IMR-90 (cell line): ENCODE results near the gene ATG12. TPM values are rescaled to one million over a fixed set of nuclear protein-coding genes. Genes with fewer than 3 reads are reported as not detected.
A peak's percentile ranks its signal among the peaks of the same experiment; 100 is the strongest.

Experiments
- ATAC-seq: fragments of 200-7000 bp; cut with Tn5 transposase; 2 replicates; pipeline ENCODE4 v1.9.1; 2020; ENCODE audit warnings: low read depth, mild to moderate bottlenecking, moderate library complexity
- Bru-seq: library from RNA; stranded (reverse); fragments of 400-500 nt; gene quantifications from one replicate; lab custom pipeline; 2021; lab: Mats Ljungman, UMichigan
- BruChase-seq, 2 experiments: library from RNA; stranded (reverse); fragments of 400-500 nt; gene quantifications; one replicate each; lab custom pipeline; 2021; lab: Mats Ljungman, UMichigan
- BruUV-seq: library from RNA; stranded (reverse); fragments of 400-500 nt; replicated peaks from 2 replicates; lab custom pipeline; 2021; lab: Mats Ljungman, UMichigan
- CTCF ChIA-PET: fragments of 300-600 bp; formaldehyde crosslinking; extraction: SDS; loops from one replicate; lab custom pipeline; 2021; ENCODE audit warnings: antibody characterized with exemption; lab: Yijun Ruan, JAX
- POLR2A ChIA-PET: fragments of 300-600 bp; sonication (Branson Sonifier 250); formaldehyde crosslinking; loops from one replicate; lab custom pipeline; 2022; ENCODE audit warnings: antibody characterized with exemption; ENCODE audit not compliant: unreplicated experiment; lab: Charles Lee
- DNase-seq: peaks from one replicate; pipeline ENCODE4 v3.0.0; 2013
- H2AFZ ChIP-seq: replicated peaks from 2 replicates; pipeline ENCODE3; 2013; ENCODE audit warnings: low read length, mild to moderate bottlenecking; ENCODE audit not compliant: poor library complexity
- H2AK5ac ChIP-seq: 2 replicates; pipeline ENCODE4 v1.6.1; 2013; ENCODE audit warnings: low read depth, low read length, inconsistent platforms
- H2AK9ac ChIP-seq: replicated peaks from 2 replicates; pipeline ENCODE3; 2013; ENCODE audit warnings: mild to moderate bottlenecking, low read depth, low read length, moderate library complexity; ENCODE audit not compliant: poor library complexity
- H2BK120ac ChIP-seq: 2 replicates; pipeline ENCODE4 v1.6.1; 2013; ENCODE audit warnings: low read depth, low read length, inconsistent platforms
- H2BK15ac ChIP-seq: 3 replicates; pipeline ENCODE4 v1.6.1; 2013; ENCODE audit warnings: low read depth, low read length, inconsistent platforms
- H2BK20ac ChIP-seq: 2 replicates; pipeline ENCODE4 v1.6.1; 2013; ENCODE audit warnings: low read depth, mild to moderate bottlenecking, inconsistent platforms, low read length, moderate library complexity
- H2BK5ac ChIP-seq: 2 replicates; pipeline ENCODE4 v1.6.1; 2013; ENCODE audit warnings: mild to moderate bottlenecking, low read depth, low read length, inconsistent platforms; ENCODE audit not compliant: poor library complexity, severe bottlenecking
- H3K14ac ChIP-seq: replicated peaks from 2 replicates; pipeline ENCODE4 v1.6.1; 2013; ENCODE audit warnings: low read depth, low read length, inconsistent platforms
- H3K18ac ChIP-seq: 2 replicates; pipeline ENCODE4 v1.6.1; 2013; ENCODE audit warnings: low read depth, low read length, control low read depth
- H3K23ac ChIP-seq: 2 replicates; pipeline ENCODE4 v1.6.1; 2013; ENCODE audit warnings: low read depth, low read length, inconsistent platforms
- H3K27ac ChIP-seq: 2 replicates; pipeline ENCODE4 v1.5.1; 2013; ENCODE audit warnings: mild to moderate bottlenecking, control low read depth, low read length; ENCODE audit not compliant: insufficient read depth
- H3K27me3 ChIP-seq: 2 replicates; pipeline ENCODE4 v1.6.1; 2013; ENCODE audit warnings: low read length; ENCODE audit not compliant: control insufficient read depth, insufficient read depth
- H3K36me3 ChIP-seq: 2 replicates; pipeline ENCODE4 v1.6.1; 2013; ENCODE audit warnings: low read length, mixed read lengths; ENCODE audit not compliant: control insufficient read depth, insufficient read depth
- H3K4ac ChIP-seq: 2 replicates; pipeline ENCODE4 v1.6.1; 2013; ENCODE audit warnings: low read depth, low read length, inconsistent platforms
- H3K4me1 ChIP-seq: 2 replicates; pipeline ENCODE4 v1.6.1; 2013; ENCODE audit warnings: low read length, mixed read lengths; ENCODE audit not compliant: control insufficient read depth, insufficient read depth
- H3K4me2 ChIP-seq: 2 replicates; pipeline ENCODE4 v1.6.1; 2013; ENCODE audit warnings: low read depth, mild to moderate bottlenecking, control low read depth, low read length, moderate library complexity
- H3K4me3 ChIP-seq: 2 replicates; pipeline ENCODE4 v1.5.1; 2013; ENCODE audit warnings: low read depth, mild to moderate bottlenecking, control low read depth, low read length, moderate library complexity; ENCODE audit not compliant: insufficient read depth
- H3K56ac ChIP-seq: 2 replicates; pipeline ENCODE4 v1.6.1; 2013; ENCODE audit warnings: low read length, inconsistent platforms; ENCODE audit not compliant: insufficient read depth; ENCODE audit errors: extremely low read depth
- H3K79me1 ChIP-seq, 2 experiments: 2 replicates each; pipeline ENCODE4 v1.6.1; 2013; ENCODE audit warnings: low read length in 2 of 2, inconsistent platforms in 1 of 2, low read depth in 1 of 2
- H3K9ac ChIP-seq: 2 replicates; pipeline ENCODE4 v1.6.1; 2013; ENCODE audit warnings: low read depth, low read length, control low read depth
- H3K9me1 ChIP-seq: 2 replicates; pipeline ENCODE4 v1.6.1; 2013; ENCODE audit warnings: low read length, inconsistent platforms; ENCODE audit not compliant: insufficient read depth
- H3K9me3 ChIP-seq: 2 replicates; pipeline ENCODE4 v1.6.1; 2013; ENCODE audit warnings: low read length; ENCODE audit not compliant: control insufficient read depth, insufficient read depth
- H4K20me1 ChIP-seq: 2 replicates; pipeline ENCODE4 v1.6.1; 2013; ENCODE audit warnings: low read length, inconsistent platforms; ENCODE audit not compliant: insufficient read depth
- H4K5ac ChIP-seq: 2 replicates; pipeline ENCODE4 v1.6.1; 2013; ENCODE audit warnings: mild to moderate bottlenecking, low read depth, low read length, control low read depth
- H4K8ac ChIP-seq, 2 experiments: 2 replicates each; pipeline ENCODE4 v1.6.1; 2013; ENCODE audit warnings: low read depth in 2 of 2, low read length in 2 of 2, control low read depth in 1 of 2, inconsistent platforms in 1 of 2
- H4K91ac ChIP-seq: 2 replicates; pipeline ENCODE4 v1.6.1; 2013; ENCODE audit warnings: low read depth, low read length, inconsistent platforms; ENCODE audit not compliant: insufficient read depth
- BHLHE40 ChIP-seq: fragments of 150-350 bp; IDR thresholded peaks from 2 replicates; pipeline ENCODE4 v1.6.1; 2016; ENCODE audit warnings: mild to moderate bottlenecking, low read depth, low read length
- CEBPB ChIP-seq: IDR thresholded peaks from 2 replicates; pipeline ENCODE4 v1.6.1; 2012; ENCODE audit warnings: low read depth, low read length, improper control_type of control experiment
- CTCF ChIP-seq: conservative IDR thresholded peaks from 2 replicates; pipeline ENCODE4 v1.5.1; 2012; ENCODE audit warnings: mild to moderate bottlenecking, low read depth, low read length, improper control_type of control experiment
- MAFK ChIP-seq: IDR thresholded peaks from 2 replicates; pipeline ENCODE4 v1.6.1; 2012; ENCODE audit warnings: low read depth, low read length, improper control_type of control experiment
- MAZ ChIP-seq: IDR thresholded peaks from 2 replicates; pipeline ENCODE4 v1.6.1; 2012; ENCODE audit warnings: low read depth, mild to moderate bottlenecking, low read length, improper control_type of control experiment, moderate library complexity, borderline replicate concordance
- MXI1 ChIP-seq: IDR thresholded peaks from 2 replicates; pipeline ENCODE4 v1.6.1; 2012; ENCODE audit warnings: low read depth, mild to moderate bottlenecking, low read length, moderate library complexity, borderline replicate concordance
- POLR2A ChIP-seq: IDR thresholded peaks from 2 replicates; pipeline ENCODE4 v1.6.1; 2012; ENCODE audit warnings: mild to moderate bottlenecking, low read depth, low read length
- RAD21 ChIP-seq: IDR thresholded peaks from 2 replicates; pipeline ENCODE4 v1.6.1; 2012; ENCODE audit warnings: low read length, improper control_type of control experiment
- SMC3 ChIP-seq: fragments of 150-350 bp; IDR thresholded peaks from 2 replicates; pipeline ENCODE4 v1.6.1; 2016; ENCODE audit warnings: low read depth, mild to moderate bottlenecking, antibody characterized with exemption, low read length, moderate library complexity
- WGBS, 2 experiments: methylation state at CpG; one replicate each; pipeline versions ENCODE4 v1.1.5 to v1.1.7; 2013; ENCODE audit warnings: missing lambda C conversion rate in 2 of 2; ENCODE audit not compliant: insufficient read length in 1 of 2; ENCODE audit errors: extremely low coverage in 2 of 2; 5-methylcytosine and 5-hydroxymethylcytosine counted together
- dilution Hi-C: fragments of 300-500 bp; cut with HindIII; formaldehyde crosslinking; loops from one replicate; pipeline ENCODE4 v1.14.3; 2018; ENCODE audit warnings: low sequenced_read_pairs; ENCODE audit not compliant: unreplicated experiment
- in situ Hi-C: fragments of 300-500 bp; cut with MboI; formaldehyde crosslinking; loops from 3 replicates; pipeline ENCODE4 v1.14.3; 2019; ENCODE audit warnings: low sequenced_read_pairs, inconsistent platforms, mixed read lengths
- intact Hi-C: fragments of 100-400 bp; cut with micrococcal nuclease; formaldehyde crosslinking; loops from 2 replicates; pipeline ENCODE4 v1.10.0; 2022
- long read RNA-seq: library from polyadenylated mRNA; unstranded; transcript quantifications from one replicate; pipeline ENCODE4 v2.0.0, GENCODE V29; 2021; ENCODE audit not compliant: unreplicated experiment
- polyA plus RNA-seq, 3 experiments: library from polyadenylated mRNA; depleted of rRNA; stranded (reverse); fragments of >200 nt; gene quantifications; 2 replicates each; pipeline ENCODE4 v1.2.3, GENCODE V29; 2012; ENCODE audit warnings: low replicate concordance in 1 of 3
- total RNA-seq: library from RNA; depleted of rRNA; stranded (reverse); fragments of >200 nt; gene quantifications from 2 replicates; pipeline ENCODE4 v1.2.3, GENCODE V29; 2012; rRNA removed

ATG12 gene
- 95.7 and 117 TPM in 2 replicates for total RNA-seq
- polyA plus RNA-seq (2012; rRNA removed) = 55.6 and 68.0 TPM in 2 replicates
- polyA plus RNA-seq (2012; cell fraction: cytosol; rRNA removed) = 9.7 and 37.2 TPM in 2 replicates
- polyA plus RNA-seq (2012; cell fraction: nucleus; rRNA removed; ENCODE audit: low replicate concordance) = 11.0 and 50.0 TPM in 2 replicates
- Bru-seq, nascent RNA = percentile 89 among the genes with signal in this experiment
- percentile 92 among the genes with signal in this experiment for BruChase-seq, experiment 1, labeled RNA remaining after a 6-hour chase
- percentile 90 among the genes with signal in this experiment for BruChase-seq, experiment 2, labeled RNA remaining after a 2-hour chase
- long read RNA-seq, full-length matches to known transcripts = 110 of 123 reads
- long read RNA-seq, partial matches to known transcripts = 5 of 123 reads
- long read RNA-seq, other reads (novel, unspliced or antisense) = 8 of 123 reads

GRCh38 chr5:115841382-115842088, at the start of gene ATG12, which contains the start of gene AP3S1:
Gene ATG12 (minus strand): TSS chr5:115841565. CDS start chr5:115841552, 13 bp downstream.
Gene AP3S1 (plus strand): TSS chr5:115841935. CDS start chr5:115842038, 103 bp downstream.
- Histone ChIP-seq H2BK5ac (peak within 1 kb of the TSS; percentile 98), H3K18ac (peak within 1 kb of the TSS; percentile 100), H3K4me1 (peaks cover 5% of the 10 kb centered on the region), H3K4ac (peak within 1 kb of the TSS; percentile 100), H3K14ac (peak within 1 kb of the TSS; percentile 100), H3K27me3 (no peaks in the 10 kb centered on the region), H3K4me3 (peak within 1 kb of the TSS; percentile 82), H3K9me3 (no peaks in the 10 kb centered on the region), H4K5ac (peak within 1 kb of the TSS; percentile 99), H2AK9ac (peak within 1 kb of the TSS; percentile 90), H3K56ac (peak within 1 kb of the TSS; percentile 97), H3K79me1 (peaks cover 9 to 34% of the 10 kb centered on the region in 2 experiments), H3K9ac (peak within 1 kb of the TSS; percentile 99), H3K9me1 (peaks cover 2% of the 10 kb centered on the region; the same call in 1 of the 2 replicates), H4K8ac (peak within 1 kb of the TSS; percentile 91 to 100), H2BK120ac (peak within 1 kb of the TSS; percentile 100), H4K91ac (peak within 1 kb of the TSS; percentile 100), H3K36me3 (peaks cover 2% of the 10 kb centered on the region; the same call in 1 of the 2 replicates), H3K23ac (peak within 1 kb of the TSS; percentile 100), H3K27ac (peak within 1 kb of the TSS; percentile 99), H2AK5ac (peak within 1 kb of the TSS; percentile 54; the same call in 1 of the 2 replicates), H2BK20ac (peak within 1 kb of the TSS; percentile 97), H2AFZ (peak within 1 kb of the TSS; percentile 100), H2BK15ac (peak within 1 kb of the TSS; percentile 100; the same call in 2 of the 3 replicates), H3K4me2 (peak within 1 kb of the TSS; percentile 98), H4K20me1 (peaks cover 38% of the 10 kb centered on the region)
- ATAC-seq (peak; percentile 89), DNase-seq (peak; percentile 91)
- ChIA-PET CTCF (interaction anchor here (1.3 kb wide), 1 partner anchor 10 kb away, joined by 4 read pairs; no protein-coding TSS in a partner anchor), POLR2A (interaction anchor here (0.6 to 0.7 kb wide), 2 partner anchors 213 to 217 kb away, joined by 4 to 6 read pairs; no protein-coding TSS in a partner anchor)
- BruUV-seq = no TSS peak
- intact Hi-C loops = loop anchor here (2.0 to 5.0 kb wide), 4 partner anchors 137 to 544 kb away; partner anchors contain the start of genes ARL14EPL and CCDC112
- TF ChIP-seq MAFK (no peak), CTCF (no peak), MAZ (peak; percentile 60; the same call in 1 of the 2 replicates), BHLHE40 (peak; percentile 89), CEBPB (peak; percentile 7; the same call in 1 of the 2 replicates), POLR2A (peak; percentile 91), RAD21 (no peak), SMC3 (0 out of 2 replicates have a peak, but pooled peaks have one; percentile 3), MXI1 (peak; percentile 89; the same call in 1 of the 2 replicates)
- in situ Hi-C loops = loop anchor here (25.0 kb wide), 1 partner anchor 554 kb away; the partner anchor contains the start of gene CCDC112
- dilution Hi-C loops = no loop called here
- WGBS, 2 experiments = 10% methylated on average over 26 of the region's 65 CpGs; no CpG with 5 or more reads in 1 of the 2 experiments
